Kidney tubule cell (primary cell): ENCODE results near the gene CFAP77.

Experiments used
- DNase-seq: peaks from one replicate; pipeline ENCODE4 v3.0.0-alpha.2; 2018; ENCODE audit warnings: low spot score

CFAP77 gene

GRCh38 chr9:132600326-132600984 lies 190.4 kb downstream of the CFAP77 start:
- no peak for DNase-seq

- DNase-seq = no peak
These were observed 192.2 kb downstream of the CFAP77 start for GRCh38 chr9:132602207-132602606.

GRCh38 chr9:132605387-132605786 lies 195.4 kb downstream of the CFAP77 start:
- DNase-seq = no peak

- DNase-seq = no peak
These were observed 196.1 kb downstream of the CFAP77 start for GRCh38 chr9:132606066-132606465.

GRCh38 chr9:132609184-132609583 lies 199.2 kb downstream of the CFAP77 start:
- no peak for DNase-seq

GRCh38 chr9:132609829-132610228 lies 199.8 kb downstream of the CFAP77 start:
- DNase-seq = peak; percentile 23

- DNase-seq = no peak
These were observed 200.7 kb downstream of the CFAP77 start for GRCh38 chr9:132610661-132611060.

GRCh38 chr9:132614324-132614723 lies 204.3 kb downstream of the CFAP77 start:
- no peak for DNase-seq

- DNase-seq = no peak
These were observed 205.8 kb downstream of the CFAP77 start for GRCh38 chr9:132615774-132616173.

- no peak for DNase-seq
These were observed 206.7 kb downstream of the CFAP77 start for GRCh38 chr9:132616725-132617124.

- DNase-seq = peak; percentile 7
These were observed 212.1 kb downstream of the CFAP77 start for GRCh38 chr9:132622159-132622558.
